ENCODE results near the gene RFC5. TPM values are rescaled to one million over a fixed set of nuclear protein-coding genes. Genes with fewer than 3 reads are reported as not detected.
"Not testable (repeated sequence)": the region's sequence is repeated elsewhere in the genome, so short reads cannot be mapped to it uniquely, and the experiment has no call there.

Gene RFC5
- total RNA-seq, 1 experiment from 2014 or later: 78.6 TPM

DNA sequence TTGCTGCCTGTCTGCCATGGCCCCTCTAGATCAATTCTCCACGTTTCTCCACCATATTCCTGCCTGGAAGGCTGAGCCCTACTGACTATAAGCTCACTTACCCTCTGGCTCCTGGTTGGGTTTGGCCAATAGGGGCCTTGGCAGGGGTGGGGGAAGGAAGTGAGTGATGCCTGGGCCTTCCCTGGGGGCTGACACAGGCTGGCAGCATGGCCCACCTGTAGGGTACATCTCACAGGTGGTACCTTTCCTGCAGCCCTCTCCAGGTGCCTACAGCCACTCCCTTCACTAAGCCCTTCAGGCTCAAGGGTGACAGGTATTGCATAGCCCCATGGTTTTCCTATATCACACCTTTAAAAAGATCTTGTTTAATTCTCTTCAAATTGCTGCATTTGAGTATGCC is 3.5 kb downstream of the RFC5 start:
- H3K4me1 ChIP-seq (ENCODE audit: control insufficient read depth in 1 of 2, insufficient read depth in 2 of 2, low read length in 2 of 2): peaks cover 11 to 24% of the 10 kb centered on the region in 2 experiments; a peak in 3 of 4 replicates
- no peaks in the 10 kb centered on the region for H3K9me3 ChIP-seq (ENCODE audit: control insufficient read depth in 1 of 2, insufficient read depth in 1 of 2, low read depth in 1 of 2, low read length in 2 of 2)
- peaks cover 35 to 62% of the 10 kb centered on the region in 2 experiments for H3K36me3 ChIP-seq (ENCODE audit: control insufficient read depth in 1 of 2, insufficient read depth in 2 of 2, low read length in 2 of 2)
- ChIA-PET CTCF (interaction anchor here (1.0 kb wide), 1 partner anchor 145 kb away, joined by 3 read pairs; no protein-coding TSS in a partner anchor), RAD21 (ENCODE audit: low non-redundant PET in 1 of 2, low total read pairs in 2 of 2, uncharacterized antibody in 2 of 2, unreplicated experiment in 2 of 2) (no interaction called here), POLR2A (no interaction called here)
- intact Hi-C loops (cut with micrococcal nuclease): no loop called here
- H3K4me3 ChIP-seq (replicated peaks in 1 of 2; ENCODE audit: low read depth in 1 of 2, low read length in 2 of 2): no peak overlapping the region
- H3K4me2 ChIP-seq (ENCODE audit: low read length): no peak overlapping the region
- no peak for TF ChIP-seq EZH2 (IDR thresholded peaks at IDR 0.05)
- no peak for TF ChIP-seq JUND (IDR thresholded peaks at IDR 0.05)
- no peak for TF ChIP-seq ELF1 (IDR thresholded peaks at IDR 0.05; ENCODE audit: borderline replicate concordance, low read depth)
- TF ChIP-seq CBX3 (IDR thresholded peaks at IDR 0.05; ENCODE audit: low read depth): no peak
- TF ChIP-seq, protein P1, sequence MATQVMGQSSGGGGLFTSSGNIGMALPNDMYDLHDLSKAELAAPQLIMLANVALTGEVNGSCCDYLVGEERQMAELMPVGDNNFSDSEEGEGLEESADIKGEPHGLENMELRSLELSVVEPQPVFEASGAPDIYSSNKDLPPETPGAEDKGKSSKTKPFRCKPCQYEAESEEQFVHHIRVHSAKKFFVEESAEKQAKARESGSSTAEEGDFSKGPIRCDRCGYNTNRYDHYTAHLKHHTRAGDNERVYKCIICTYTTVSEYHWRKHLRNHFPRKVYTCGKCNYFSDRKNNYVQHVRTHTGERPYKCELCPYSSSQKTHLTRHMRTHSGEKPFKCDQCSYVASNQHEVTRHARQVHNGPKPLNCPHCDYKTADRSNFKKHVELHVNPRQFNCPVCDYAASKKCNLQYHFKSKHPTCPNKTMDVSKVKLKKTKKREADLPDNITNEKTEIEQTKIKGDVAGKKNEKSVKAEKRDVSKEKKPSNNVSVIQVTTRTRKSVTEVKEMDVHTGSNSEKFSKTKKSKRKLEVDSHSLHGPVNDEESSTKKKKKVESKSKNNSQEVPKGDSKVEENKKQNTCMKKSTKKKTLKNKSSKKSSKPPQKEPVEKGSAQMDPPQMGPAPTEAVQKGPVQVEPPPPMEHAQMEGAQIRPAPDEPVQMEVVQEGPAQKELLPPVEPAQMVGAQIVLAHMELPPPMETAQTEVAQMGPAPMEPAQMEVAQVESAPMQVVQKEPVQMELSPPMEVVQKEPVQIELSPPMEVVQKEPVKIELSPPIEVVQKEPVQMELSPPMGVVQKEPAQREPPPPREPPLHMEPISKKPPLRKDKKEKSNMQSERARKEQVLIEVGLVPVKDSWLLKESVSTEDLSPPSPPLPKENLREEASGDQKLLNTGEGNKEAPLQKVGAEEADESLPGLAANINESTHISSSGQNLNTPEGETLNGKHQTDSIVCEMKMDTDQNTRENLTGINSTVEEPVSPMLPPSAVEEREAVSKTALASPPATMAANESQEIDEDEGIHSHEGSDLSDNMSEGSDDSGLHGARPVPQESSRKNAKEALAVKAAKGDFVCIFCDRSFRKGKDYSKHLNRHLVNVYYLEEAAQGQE (IDR thresholded peaks at IDR 0.05; ENCODE audit: low read depth): no peak
- no peak for TF ChIP-seq FOSL1 (IDR thresholded peaks at IDR 0.05; ENCODE audit: low read depth)
- no peak for TF ChIP-seq POLR2A (IDR thresholded peaks at IDR 0.05; ENCODE audit: borderline replicate concordance, extremely low read depth, insufficient read depth, insufficient read length)
- no peak for TF ChIP-seq EGR1 (IDR thresholded peaks at IDR 0.05; ENCODE audit: low read depth)
- TF ChIP-seq YY1 (IDR thresholded peaks at IDR 0.05; ENCODE audit: extremely low read depth, insufficient replicate concordance, low read depth, low read length): no peak
- no peak for TF ChIP-seq TCF7L2 (IDR thresholded peaks at IDR 0.05; ENCODE audit: borderline replicate concordance, extremely low read depth, insufficient read depth, insufficient read length)
- H3K9ac ChIP-seq (ENCODE audit: low read length): no peak overlapping the region
- DNase-seq (ENCODE audit: low read depth, low spot score): no peak
- ATAC-seq: no peak
- no peaks in the 10 kb centered on the region for H4K20me1 ChIP-seq (ENCODE audit: insufficient read depth)
- H3K27me3 ChIP-seq (ENCODE audit: insufficient read depth, low read length): no peaks in the 10 kb centered on the region
- no peak overlapping the region for H2AFZ ChIP-seq (ENCODE audit: low read depth, low read length, poor library complexity, severe bottlenecking)
- H3K9me2 ChIP-seq (ENCODE audit: insufficient read depth): no peaks in the 10 kb centered on the region
- BruUV-seq (replicated peaks): no TSS peak
- no peak overlapping the region for H3K27ac ChIP-seq (ENCODE audit: low read depth, low read length)
- peaks cover 53% of the 10 kb centered on the region for H3K79me2 ChIP-seq (ENCODE audit: insufficient read depth, low read length)

DNA sequence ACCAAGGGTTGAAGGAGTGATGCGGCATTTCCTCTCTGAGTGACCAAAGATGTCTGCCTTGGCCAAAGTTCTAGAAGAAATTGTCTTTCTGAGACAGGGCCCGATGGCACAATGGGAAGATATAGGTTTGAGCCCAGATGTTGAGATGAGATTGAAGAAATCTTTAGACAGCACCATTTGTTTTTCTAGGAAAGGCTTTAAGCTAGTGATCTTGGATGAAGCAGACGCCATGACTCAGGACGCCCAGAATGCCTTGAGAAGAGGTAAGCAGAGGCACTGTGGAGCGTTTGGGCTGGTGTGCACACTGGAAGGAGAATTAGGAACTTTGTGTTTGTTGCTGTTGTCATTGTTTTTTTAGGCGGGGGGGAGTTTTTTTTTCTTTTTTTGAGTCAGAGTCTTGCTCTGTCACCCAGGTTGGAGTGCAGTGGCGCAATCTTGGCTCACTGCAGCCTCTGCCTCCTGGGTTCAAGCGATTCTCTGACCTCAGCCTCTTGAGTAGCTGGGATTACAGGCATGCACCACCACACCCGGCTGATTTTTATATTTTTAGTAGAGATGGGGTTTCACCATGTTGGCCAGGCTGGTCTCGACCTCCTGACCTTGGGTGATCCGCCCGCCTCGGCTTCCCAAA is 5.7 kb downstream of the RFC5 start:
- H3K27ac ChIP-seq (ENCODE audit: low read depth, low read length); BruUV-seq (replicated peaks); RAD21 ChIA-PET (ENCODE audit: low non-redundant PET in 1 of 2, low total read pairs in 2 of 2, uncharacterized antibody in 2 of 2, unreplicated experiment in 2 of 2); POLR2A ChIA-PET; ATAC-seq; H3K9ac ChIP-seq (ENCODE audit: low read length); H4K20me1 ChIP-seq (ENCODE audit: insufficient read depth); H3K27me3 ChIP-seq (ENCODE audit: insufficient read depth, low read length); DNase-seq (ENCODE audit: low read depth, low spot score); H3K4me2 ChIP-seq (ENCODE audit: low read length); CTCF ChIA-PET; H3K4me3 ChIP-seq (replicated peaks in 1 of 2; ENCODE audit: low read depth in 1 of 2, low read length in 2 of 2); intact Hi-C loops (cut with micrococcal nuclease); H2AFZ ChIP-seq (ENCODE audit: low read depth, low read length, poor library complexity, severe bottlenecking); H3K9me2 ChIP-seq (ENCODE audit: insufficient read depth); H3K9me3 ChIP-seq (ENCODE audit: control insufficient read depth in 1 of 2, insufficient read depth in 1 of 2, low read depth in 1 of 2, low read length in 2 of 2): not testable (repeated sequence)
- Histone ChIP-seq H3K36me3 (ENCODE audit: control insufficient read depth in 1 of 2, insufficient read depth in 2 of 2, low read length in 2 of 2) (peaks cover 51 to 81% of the 10 kb centered on the region in 2 experiments), H3K79me2 (ENCODE audit: insufficient read depth, low read length) (peaks cover 50% of the 10 kb centered on the region), H3K4me1 (ENCODE audit: control insufficient read depth in 1 of 2, insufficient read depth in 2 of 2, low read length in 2 of 2) (peaks cover 6 to 11% of the 10 kb centered on the region in 2 experiments; a peak in 2 of 4 replicates)
